NCI-H2196 treated with DMSO at 0.1 percent for 48 hours (cell line): ENCODE data around the gene COBL.
A peak's percentile ranks its signal among the peaks of the same experiment; 100 is the strongest.

Source experiments
- DNase-seq: peaks from one replicate; lab custom pipeline; 2025; ENCODE audit not compliant: unreplicated experiment; lab: John Stamatoyannopoulos, UW

The COBL gene

GRCh38 chr7:51316666-51317581 lies at the start of gene COBL:
COBL (minus strand) TSS chr7:51316809; CDS start chr7:51316633, 176 bp downstream.
- DNase-seq, result no peak

- DNase-seq, result no peak
Observed at GRCh38 chr7:51366172-51366728, 49.6 kb upstream of the COBL start.

- no peak for DNase-seq
Observed at GRCh38 chr7:51357821-51358220, 41.2 kb upstream of the COBL start.

GRCh38 chr7:51356849-51357516 lies 40.4 kb upstream of the COBL start:
- DNase-seq, result no peak

DNA sequence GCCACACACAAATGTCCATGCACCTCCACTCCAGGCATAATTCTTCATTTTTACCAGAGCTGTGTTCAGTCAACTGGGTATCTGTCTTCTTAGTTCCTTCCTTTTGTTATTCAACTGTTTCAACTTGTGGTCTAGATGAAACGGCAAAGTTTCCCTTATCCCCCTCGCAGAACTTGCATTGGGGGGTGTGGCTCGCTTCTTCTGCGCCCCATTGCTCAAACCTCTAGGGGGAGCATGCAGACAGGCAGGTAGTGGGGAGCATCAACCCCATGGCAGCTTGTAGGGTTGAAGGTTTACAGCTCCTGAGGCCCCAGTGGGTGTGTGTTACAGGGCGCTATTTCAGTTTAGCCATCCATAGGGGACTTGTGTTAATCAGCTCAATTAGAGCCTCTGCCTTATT lies 38.3 kb upstream of the COBL start:
- DNase-seq, result no peak

DNA sequence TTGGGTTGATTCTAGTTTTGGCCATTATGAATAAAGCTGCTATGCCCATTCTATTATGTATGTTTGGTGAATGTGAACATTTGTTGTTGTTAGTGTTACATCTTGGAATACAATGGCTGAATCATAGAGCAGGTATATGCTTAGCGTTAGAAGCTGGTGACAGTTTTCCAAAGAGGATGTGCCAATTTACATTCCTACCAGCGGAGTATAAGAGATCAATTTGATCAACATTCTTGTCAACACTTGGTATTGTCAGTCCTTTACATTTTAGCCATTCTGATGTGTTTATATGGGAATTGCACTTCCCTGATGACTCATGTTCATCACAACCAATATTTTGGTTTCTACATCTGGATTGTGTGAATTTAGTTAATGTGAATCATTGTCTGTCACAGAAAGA lies 37.8 kb upstream of the COBL start:
- no peak for DNase-seq

GRCh38 chr7:51352174-51353100 lies 35.8 kb upstream of the COBL start:
- no peak for DNase-seq

DNA sequence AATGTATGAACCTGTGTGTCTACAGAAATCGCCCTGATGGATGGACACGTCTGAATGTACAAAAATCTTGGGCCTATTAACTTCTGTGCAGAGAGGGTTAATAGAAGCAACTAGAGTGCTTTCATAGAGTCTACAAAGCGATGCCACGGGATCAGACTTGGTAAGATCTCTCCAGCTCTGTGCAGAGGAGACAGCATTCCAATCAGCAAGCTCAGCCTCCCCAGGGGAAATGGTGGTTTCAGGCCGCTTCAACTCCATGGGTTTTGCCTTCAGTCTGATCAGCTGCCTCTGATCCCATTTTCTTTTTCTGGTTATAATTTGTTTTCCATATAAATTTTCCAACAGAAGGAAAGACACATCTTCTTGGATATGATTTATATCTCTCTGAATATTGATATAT lies 35.1 kb upstream of the COBL start:
- no peak for DNase-seq

GRCh38 chr7:51350546-51350896 lies 33.9 kb upstream of the COBL start:
- no peak for DNase-seq

GRCh38 chr7:51349820-51350545 lies 33.4 kb upstream of the COBL start:
- peak; percentile 76 for DNase-seq

- peak; percentile 66 for DNase-seq
Observed at GRCh38 chr7:51346126-51346525, 29.5 kb upstream of the COBL start.

DNA sequence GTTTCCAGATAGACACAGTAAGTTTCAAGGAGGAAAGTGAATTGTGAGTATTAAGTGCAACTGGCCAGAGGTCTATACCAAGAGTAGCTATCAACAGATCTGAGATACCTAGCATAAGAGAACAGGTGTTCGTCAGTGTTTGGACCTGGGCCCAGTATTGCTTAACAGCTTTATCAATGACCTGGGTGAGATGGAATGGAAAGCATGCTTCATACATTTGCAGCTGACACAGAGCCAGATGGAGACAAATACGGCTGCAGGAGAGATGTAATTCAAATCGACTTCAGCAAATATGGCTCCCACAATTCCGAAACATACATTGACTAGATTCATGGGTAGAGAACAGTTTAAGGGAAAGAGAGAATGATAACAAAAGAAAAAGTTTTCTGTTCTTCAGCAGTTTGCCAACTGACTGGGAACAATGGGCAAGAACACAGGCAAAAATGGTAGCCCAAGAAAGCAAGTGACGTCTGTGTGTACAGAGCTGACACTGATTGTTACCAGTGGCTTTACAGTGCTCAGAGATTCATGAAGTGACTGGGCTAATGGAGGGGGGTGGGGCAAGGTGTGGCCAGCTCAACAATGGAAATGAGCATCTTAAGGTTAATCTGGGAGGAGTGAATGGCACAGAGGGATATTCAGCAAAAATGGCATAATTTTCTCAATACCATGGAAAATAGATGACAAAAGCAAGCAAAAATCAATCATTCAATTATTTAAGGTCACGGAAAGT lies 28.0 kb upstream of the COBL start:
- DNase-seq, result peak; percentile 86

- DNase-seq, result no peak
Observed at GRCh38 chr7:51340936-51341335, 24.3 kb upstream of the COBL start.

DNA sequence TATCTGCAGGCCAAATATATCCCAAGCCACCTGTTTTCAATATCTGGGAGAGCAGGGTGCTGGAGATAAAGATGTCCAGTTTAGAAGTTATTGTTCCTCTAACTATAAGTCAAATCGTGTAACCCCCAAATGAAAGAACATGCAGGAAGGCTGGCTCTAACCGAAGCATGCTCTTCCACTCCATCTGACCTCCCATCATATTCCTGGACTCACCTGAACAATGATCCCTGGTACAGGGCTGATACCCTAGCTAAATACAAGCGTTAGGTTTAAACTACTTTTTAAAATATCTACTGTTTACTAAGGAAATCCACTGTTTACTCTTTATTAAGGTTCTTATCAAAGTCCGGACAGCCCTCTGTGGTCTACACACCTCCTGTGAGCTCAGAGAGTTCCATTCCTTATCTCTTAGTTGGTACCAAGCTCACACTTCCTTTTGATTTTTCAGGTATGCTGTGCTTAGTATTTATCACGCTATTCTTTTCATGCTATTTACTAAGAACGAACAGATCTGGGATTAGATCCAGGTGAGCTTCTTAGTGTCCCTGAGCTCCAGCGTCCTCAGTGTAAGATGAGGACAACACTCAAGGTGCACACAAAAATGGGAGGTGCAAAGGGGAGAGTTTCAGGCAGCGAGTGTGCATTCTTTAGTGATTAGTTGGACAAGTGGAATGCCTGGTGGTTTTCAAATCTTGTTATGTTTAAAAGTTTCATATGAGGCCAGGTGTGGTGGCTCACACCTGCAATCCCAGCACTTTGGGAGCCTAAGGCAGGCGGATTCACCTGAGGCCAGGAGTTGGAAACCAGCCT lies 23.6 kb upstream of the COBL start:
- peak; percentile 42 for DNase-seq

GRCh38 chr7:51335057-51335456 lies 18.4 kb upstream of the COBL start:
- DNase-seq, result no peak

DNA sequence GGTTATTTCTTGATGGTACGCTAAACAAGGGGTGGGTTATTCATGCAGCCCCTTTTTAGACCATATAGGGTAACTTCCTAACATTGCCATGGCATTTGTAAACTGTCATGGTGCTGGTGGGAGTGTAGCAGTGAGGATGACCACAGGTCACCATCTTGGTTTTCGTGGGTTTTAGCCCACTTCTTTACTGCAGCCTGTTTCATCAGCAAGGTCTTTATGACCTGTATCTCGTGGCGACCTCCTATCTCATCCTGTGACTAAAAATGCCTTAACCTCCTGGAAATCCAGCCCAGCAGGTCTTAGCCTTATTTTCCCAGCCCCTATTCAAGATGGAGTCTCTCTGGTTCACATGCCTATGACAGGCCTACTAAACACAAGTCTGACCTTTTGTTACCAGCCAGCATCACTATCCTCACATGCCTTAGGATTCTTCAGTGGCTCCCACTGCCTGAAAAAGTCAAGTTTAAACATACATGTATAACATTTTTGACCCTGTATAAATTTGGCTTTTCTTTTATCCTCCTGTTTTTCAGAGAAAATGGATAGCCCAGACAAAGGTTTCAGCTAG lies 13.2 kb upstream of the COBL start:
- no peak for DNase-seq

- DNase-seq, result no peak
Observed at GRCh38 chr7:51328351-51328801, 11.8 kb upstream of the COBL start.

- DNase-seq, result no peak
Observed at GRCh38 chr7:51327287-51327717, 10.7 kb upstream of the COBL start.
